Mesenchymal stem cell (in vitro differentiated cells and primary cell): ENCODE data around the gene ZNF646.

Experiments used
- DNase-seq: peaks from one replicate; pipeline ENCODE4 v3.0.0-alpha.2; 2013
- H2AFZ ChIP-seq: one replicate; pipeline ENCODE4 v1.6.1; 2013; ENCODE audit warnings: low read depth, mild to moderate bottlenecking, control low read depth, inconsistent platforms, low read length, moderate library complexity
- H2AK5ac ChIP-seq: 2 replicates; pipeline ENCODE4 v1.6.1; 2013; ENCODE audit warnings: low read length, moderate library complexity, mild to moderate bottlenecking, inconsistent platforms; ENCODE audit not compliant: severe bottlenecking
- H2BK120ac ChIP-seq: one replicate; pipeline ENCODE4 v1.6.1; 2013; ENCODE audit warnings: low read depth, mild to moderate bottlenecking, inconsistent platforms, low read length, moderate library complexity
- H2BK12ac ChIP-seq, 2 experiments: one replicate each; pipeline ENCODE4 v1.6.1; 2013; ENCODE audit warnings: inconsistent platforms in 2 of 2, low read length in 2 of 2, mild to moderate bottlenecking in 2 of 2, moderate library complexity in 2 of 2, control low read depth in 1 of 2
- H2BK15ac ChIP-seq: one replicate; pipeline ENCODE4 v1.6.1; 2013; ENCODE audit warnings: mild to moderate bottlenecking, low read depth, inconsistent platforms; ENCODE audit not compliant: poor library complexity, severe bottlenecking
- H2BK5ac ChIP-seq: 2 replicates; pipeline ENCODE4 v1.6.1; 2013; ENCODE audit warnings: low read depth, mild to moderate bottlenecking, low read length, control low read depth, inconsistent platforms; ENCODE audit not compliant: poor library complexity, severe bottlenecking
- H3K14ac ChIP-seq, 2 experiments: one replicate each; pipeline ENCODE4 v1.6.1; 2013; ENCODE audit warnings: inconsistent platforms in 2 of 2, low read length in 2 of 2, control low read depth in 1 of 2, mild to moderate bottlenecking in 1 of 2, moderate library complexity in 1 of 2
- H3K18ac ChIP-seq, 2 experiments: one replicate each; pipeline ENCODE4 v1.6.1; 2013; ENCODE audit warnings: inconsistent platforms in 2 of 2, low read length in 2 of 2, control low read depth in 1 of 2, low read depth in 1 of 2, mild to moderate bottlenecking in 1 of 2
- H3K23ac ChIP-seq, 2 experiments: one replicate each; pipeline ENCODE4 v1.6.1; 2013; ENCODE audit warnings: inconsistent platforms in 2 of 2, low read length in 2 of 2, mild to moderate bottlenecking in 2 of 2, moderate library complexity in 2 of 2, control low read depth in 1 of 2
- H3K27ac ChIP-seq: 2 replicates; pipeline ENCODE4 v1.5.1; 2013; ENCODE audit warnings: mild to moderate bottlenecking, moderate library complexity, low read length, control low read depth, inconsistent platforms; ENCODE audit not compliant: poor library complexity, severe bottlenecking
- H3K27me3 ChIP-seq, 2 experiments: 2 replicates each; pipeline versions ENCODE4 v1.6.1 to v1.7.0; 2013; ENCODE audit warnings: low read length in 2 of 2, mild to moderate bottlenecking in 2 of 2, moderate library complexity in 2 of 2, control low read depth in 1 of 2, inconsistent platforms in 1 of 2; ENCODE audit not compliant: control insufficient read depth in 1 of 2, insufficient read depth in 1 of 2
- H3K36me3 ChIP-seq, 2 experiments: 2 replicates each; pipeline versions ENCODE4 v1.6.1 to v1.7.0; 2013; ENCODE audit warnings: low read length in 2 of 2, control low read depth in 1 of 2, inconsistent platforms in 1 of 2, low read depth in 1 of 2, mild to moderate bottlenecking in 1 of 2; ENCODE audit not compliant: insufficient read depth in 2 of 2, control insufficient read depth in 1 of 2
- H3K4ac ChIP-seq, 2 experiments: one replicate each; pipeline ENCODE4 v1.6.1; 2013; ENCODE audit warnings: inconsistent platforms in 2 of 2, low read length in 2 of 2, mild to moderate bottlenecking in 2 of 2, moderate library complexity in 2 of 2, control low read depth in 1 of 2, low read depth in 1 of 2
- H3K4me1 ChIP-seq: 2 replicates; pipeline ENCODE4 v1.6.1; 2013; ENCODE audit warnings: low read depth, low read length, control low read depth; ENCODE audit not compliant: control insufficient read depth, insufficient read depth
- H3K4me2 ChIP-seq: 2 replicates; pipeline ENCODE4 v1.6.1; 2013; ENCODE audit warnings: low read length, mild to moderate bottlenecking, inconsistent platforms; ENCODE audit not compliant: poor library complexity, severe bottlenecking
- H3K4me3 ChIP-seq, 2 experiments: 2 replicates each; pipeline versions ENCODE4 v1.5.1 to v1.7.0; 2013; ENCODE audit warnings: low read length in 2 of 2, mild to moderate bottlenecking in 2 of 2, control low read depth in 1 of 2, low read depth in 1 of 2; ENCODE audit not compliant: insufficient read depth in 1 of 2
- H3K79me1 ChIP-seq: replicated peaks from 2 replicates; pipeline ENCODE4 v1.6.1; 2013; ENCODE audit warnings: mild to moderate bottlenecking, control low read depth, low read length, inconsistent platforms; ENCODE audit not compliant: poor library complexity, severe bottlenecking
- H3K9ac ChIP-seq: 2 replicates; pipeline ENCODE4 v1.7.0; 2013; ENCODE audit warnings: mild to moderate bottlenecking, low read length, moderate library complexity
- H3K9me3 ChIP-seq: 2 replicates; pipeline ENCODE4 v1.7.0; 2013; ENCODE audit warnings: mild to moderate bottlenecking, low read length; ENCODE audit not compliant: control insufficient read depth
- H4K8ac ChIP-seq: one replicate; pipeline ENCODE4 v1.6.1; 2013; ENCODE audit warnings: inconsistent platforms, mild to moderate bottlenecking, low read length, moderate library complexity
- H4K91ac ChIP-seq: one replicate; pipeline ENCODE4 v1.6.1; 2013; ENCODE audit warnings: mild to moderate bottlenecking, low read length, inconsistent platforms
- WGBS: methylation state at CpG from one replicate; pipeline ENCODE4 v1.1.7; 2013; ENCODE audit warnings: mixed read lengths; 5-methylcytosine and 5-hydroxymethylcytosine counted together

The ZNF646 gene

GRCh38 chr16:31031276-31031675 is 42.9 kb upstream of the ZNF646 start:
- Histone ChIP-seq H3K4me3 (no peak overlapping the region), H3K4me1 (peaks cover 5% of the 10 kb centered on the region), H3K27ac (no peak overlapping the region), H3K18ac (no peak overlapping the region), H2BK15ac (no peak overlapping the region), H2AK5ac (no peak overlapping the region), H3K9me3 (no peaks in the 10 kb centered on the region), H2AFZ (no peak overlapping the region), H3K36me3 (peaks cover 8 to 20% of the 10 kb centered on the region in 2 experiments), H3K14ac (no peak overlapping the region), H4K91ac (no peak overlapping the region), H3K4me2 (no peak overlapping the region), H3K23ac (no peak overlapping the region), H3K4ac (no peak overlapping the region), H2BK5ac (no peak overlapping the region), H3K27me3 (no peaks in the 10 kb centered on the region), H2BK120ac (no peak overlapping the region), H3K9ac (no peak overlapping the region), H4K8ac (no peak overlapping the region), H3K79me1 (peaks cover 16% of the 10 kb centered on the region), H2BK12ac (no peak overlapping the region)
- no peak for DNase-seq
- 81% methylated on average over 2 of the region's 4 CpGs for WGBS

GRCh38 chr16:31032736-31033708 is 41.2 kb upstream of the ZNF646 start, which contains the start of gene STX4:
STX4 (plus strand) TSS chr16:31033558; CDS start chr16:31033806, 248 bp downstream.
- 2% methylated on average over 75 of the region's 75 CpGs for WGBS
- peak within 1 kb of the TSS; percentile 56 for H2BK120ac ChIP-seq

GRCh38 chr16:31033709-31034492 is 40.3 kb upstream of the ZNF646 start:
- WGBS: 2% methylated on average over 40 of the region's 47 CpGs
- Histone ChIP-seq H2BK15ac (peak overlapping the region; percentile 91), H3K9ac (peak overlapping the region; percentile 97)

More at GRCh38 chr16:31032736-31033708, 41.2 kb upstream of the ZNF646 start, which contains the start of gene STX4:
- H3K27ac ChIP-seq: peak within 1 kb of the TSS; percentile 70
- H3K4me1 ChIP-seq: peaks cover 5% of the 10 kb centered on the region
- H3K79me1 ChIP-seq: peaks cover 20% of the 10 kb centered on the region
- peak within 1 kb of the TSS; percentile 97 for H3K9ac ChIP-seq
- H3K27me3 ChIP-seq: no peaks in the 10 kb centered on the region
- peak within 1 kb of the TSS; percentile 92 for H2BK15ac ChIP-seq
- H3K23ac ChIP-seq: peak within 1 kb of the TSS; percentile 60 to 91
- H3K18ac ChIP-seq: peak within 1 kb of the TSS; percentile 96 to 97
- no peak within 1 kb of the TSS for H2AK5ac ChIP-seq
- H4K8ac ChIP-seq: peak within 1 kb of the TSS; percentile 97
- peak within 1 kb of the TSS; percentile 96 to 99 for H3K4ac ChIP-seq
- DNase-seq: peak; percentile 97
- peak within 1 kb of the TSS; percentile 97 for H4K91ac ChIP-seq
- H2BK12ac ChIP-seq: peak within 1 kb of the TSS in 1 of 2 experiments; percentile 21
- peak within 1 kb of the TSS; percentile 88 to 99 for H3K4me3 ChIP-seq
- peak within 1 kb of the TSS; percentile 84 for H2AFZ ChIP-seq
- peak within 1 kb of the TSS in 1 of 2 experiments; percentile 92 for H3K14ac ChIP-seq
- peaks cover 14 to 30% of the 10 kb centered on the region in 2 experiments for H3K36me3 ChIP-seq
- peak within 1 kb of the TSS; percentile 94 for H3K4me2 ChIP-seq
- no peaks in the 10 kb centered on the region for H3K9me3 ChIP-seq
- peak within 1 kb of the TSS; percentile 74 for H2BK5ac ChIP-seq

More at GRCh38 chr16:31033709-31034492, 40.3 kb upstream of the ZNF646 start:
- peak overlapping the region; percentile 88 to 99 for H3K4me3 ChIP-seq
- H3K4ac ChIP-seq: peak overlapping the region in 1 of 2 experiments; percentile 90
- H3K79me1 ChIP-seq: peaks cover 25% of the 10 kb centered on the region
- H3K27ac ChIP-seq: peak overlapping the region; percentile 66
- peak; percentile 84 for DNase-seq
- no peak overlapping the region for H2BK120ac ChIP-seq
- peak overlapping the region; percentile 72 for H3K4me2 ChIP-seq
- H3K4me1 ChIP-seq: peaks cover 5% of the 10 kb centered on the region
- peak overlapping the region in 1 of 2 experiments; percentile 86 for H3K14ac ChIP-seq
- no peaks in the 10 kb centered on the region for H3K9me3 ChIP-seq
- no peak overlapping the region for H2BK12ac ChIP-seq
- no peaks in the 10 kb centered on the region for H3K27me3 ChIP-seq
- H3K36me3 ChIP-seq: peaks cover 23 to 39% of the 10 kb centered on the region in 2 experiments
- H2BK5ac ChIP-seq: peak overlapping the region; percentile 74
- H2AFZ ChIP-seq: peak overlapping the region; percentile 75
- peak overlapping the region; percentile 69 for H4K8ac ChIP-seq
- peak overlapping the region; percentile 64 to 83 for H3K18ac ChIP-seq
- H3K23ac ChIP-seq: peak overlapping the region; percentile 60 to 91
- no peak overlapping the region for H2AK5ac ChIP-seq
- peak overlapping the region; percentile 67 for H4K91ac ChIP-seq
